Upper lobe of left lung (tissue), 4 donors: ENCODE measurements around the gene LBX2.
"Not testable (repeated sequence)": the region's sequence is repeated elsewhere in the genome, so short reads cannot be mapped to it uniquely, and the experiment has no call there.

Experiments used
- CTCF ChIP-seq, 6 experiments: fragments of 450-650 bp in 4 of 6; fragments of 200-600 bp in 2 of 6; sonication (generic) in 2 of 6; IDR thresholded peaks; one replicate each; pipeline ENCODE4 v1.5.1; 2016 to 2019; ENCODE audit warnings: antibody characterized with exemption in 6 of 6
- EP300 ChIP-seq, 4 donors: sonication (generic); formaldehyde crosslinking; IDR thresholded peaks; one replicate each; pipeline ENCODE4 v1.5.1; 2017; ENCODE audit warnings: antibody characterized with exemption in 4 of 4, control low read depth in 2 of 4
- POLR2A ChIP-seq, 4 donors: fragments of 450-650 bp; IDR thresholded peaks; one replicate each; pipeline ENCODE4 v1.5.1; 2016 to 2017; ENCODE audit warnings: antibody characterized with exemption in 4 of 4, mild to moderate bottlenecking in 2 of 4
- POLR2AphosphoS5 ChIP-seq, 2 donors: sonication (generic); formaldehyde crosslinking; IDR thresholded peaks; one replicate each; pipeline ENCODE4 v1.5.1; 2017; ENCODE audit warnings: antibody characterized with exemption in 2 of 2

DNA sequence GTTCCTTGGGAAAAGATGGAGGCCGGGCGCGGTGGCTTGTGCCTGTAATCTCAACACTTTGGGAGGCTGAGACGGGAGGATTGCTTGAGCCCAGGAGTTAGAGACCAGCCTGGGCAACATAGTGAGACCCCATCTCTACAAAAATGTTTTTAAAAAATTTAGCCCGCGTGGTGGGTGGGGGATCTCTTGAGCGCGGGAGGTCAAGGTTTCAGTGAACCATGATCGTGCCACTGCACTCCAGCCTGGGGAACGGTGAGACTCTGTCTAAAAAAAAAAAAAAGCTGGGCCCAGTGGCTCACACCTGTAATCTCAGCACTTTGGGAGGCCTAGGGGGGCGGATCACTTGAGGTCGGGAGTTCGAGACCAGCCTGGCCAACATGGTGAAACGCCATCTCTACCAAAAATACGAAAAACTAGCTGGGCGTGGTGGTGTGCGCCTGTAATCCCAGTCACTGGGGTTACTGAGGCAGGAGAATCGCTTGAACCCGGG is 15.7 kb downstream of the LBX2 start:
- TF ChIP-seq CTCF, POLR2A, POLR2AphosphoS5, EP300 (IDR thresholded peaks at IDR 0.05): not testable (repeated sequence)
